H1 (cell line): ENCODE measurements around the gene GLP1R. TPM values are rescaled to one million over a fixed set of nuclear protein-coding genes. Genes with fewer than 3 reads are reported as not detected.

ENCODE experiments used
- CBX5 ChIP-seq: fragments of 300-800, 300-1000 bp; sonication (generic); IDR thresholded peaks from 2 replicates; pipeline ENCODE4 v1.7.1; 2016; ENCODE audit warnings: antibody characterized with exemption, low read length, low read depth
- HDAC6 ChIP-seq: IDR thresholded peaks from one replicate; pipeline ENCODE4 v1.7.1; 2012; ENCODE audit warnings: low read depth, mild to moderate bottlenecking, inconsistent platforms, low read length, moderate library complexity
- KDM4A ChIP-seq: IDR thresholded peaks from one replicate; pipeline ENCODE4 v1.7.1; 2012; ENCODE audit warnings: low read depth, mild to moderate bottlenecking, moderate library complexity, low read length, inconsistent platforms; ENCODE audit not compliant: severe bottlenecking
- KDM5A ChIP-seq: fragments of 200-600 bp; IDR thresholded peaks from 2 replicates; pipeline ENCODE4 v1.7.1; 2012; ENCODE audit warnings: mild to moderate bottlenecking, low read length, inconsistent platforms, mixed read lengths
- MAFK ChIP-seq: IDR thresholded peaks from 2 replicates; pipeline ENCODE4 v1.6.1; 2012; ENCODE audit warnings: low read depth, mild to moderate bottlenecking, improper control_type of control experiment, low read length
- POLR2AphosphoS5 ChIP-seq: IDR thresholded peaks from 2 replicates; pipeline ENCODE4 v1.6.1; 2011; ENCODE audit warnings: low read depth, low read length
- RXRA ChIP-seq: IDR thresholded peaks from 2 replicates; pipeline ENCODE4 v1.6.1; 2011; ENCODE audit warnings: low read depth, mild to moderate bottlenecking, low read length, moderate library complexity; ENCODE audit not compliant: insufficient read depth
- TCF12 ChIP-seq: IDR thresholded peaks from 2 replicates; pipeline ENCODE4 v1.6.1; 2011; ENCODE audit warnings: low read depth, mild to moderate bottlenecking, low read length
- USF2 ChIP-seq: IDR thresholded peaks from 2 replicates; pipeline ENCODE4 v1.6.1; 2011; ENCODE audit warnings: low read length, improper control_type of control experiment
- polyA plus RNA-seq, 7 experiments: library from polyadenylated mRNA; depleted of rRNA in 3 of 7; stranded (reverse) in 5 of 7; unstranded in 2 of 7; fragments of >200 nt in 5 of 7; fragments of 200-250 nt in 2 of 7; gene quantifications; 1 replicate in 5 of 7; 2 replicates in 1 of 7; 4 replicates in 1 of 7; pipeline versions ENCODE4 v1.2.1 to v1.2.3, GENCODE V29; 2011 to 2013; ENCODE audit warnings: missing spikeins in 2 of 7, mixed read lengths in 2 of 7
- total RNA-seq: library from RNA; stranded (reverse); fragmentation: NEBNext Ultra II Directional; extraction: Animal tissue kit (Norgen Biotek cat#: 25700); gene quantifications from 2 replicates; pipeline ENCODE4 v1.2.1, GENCODE V29; 2021

Gene GLP1R
- total and polyA plus RNA-seq, 2 of the 8 experiments (the other 6 are each of a cell fraction or from before 2014, with no cell fraction given) = 2.6 to 2.7 TPM

GRCh38 chr6:39062014-39062740, 13.6 kb downstream of the GLP1R start (continued):
- TF ChIP-seq USF2 (no peak), HDAC6 (no peak), CBX5 (no peak), RXRA (no peak), TCF12 (no peak), MAFK (no peak), POLR2AphosphoS5 (no peak), KDM4A (no peak), KDM5A (no peak)
